Measurements from ENCODE around the gene TGIF2LX.
"Not testable (repeated sequence)": the region's sequence is repeated elsewhere in the genome, so short reads cannot be mapped to it uniquely, and the experiment has no call there.

Gene TGIF2LX

DNA sequence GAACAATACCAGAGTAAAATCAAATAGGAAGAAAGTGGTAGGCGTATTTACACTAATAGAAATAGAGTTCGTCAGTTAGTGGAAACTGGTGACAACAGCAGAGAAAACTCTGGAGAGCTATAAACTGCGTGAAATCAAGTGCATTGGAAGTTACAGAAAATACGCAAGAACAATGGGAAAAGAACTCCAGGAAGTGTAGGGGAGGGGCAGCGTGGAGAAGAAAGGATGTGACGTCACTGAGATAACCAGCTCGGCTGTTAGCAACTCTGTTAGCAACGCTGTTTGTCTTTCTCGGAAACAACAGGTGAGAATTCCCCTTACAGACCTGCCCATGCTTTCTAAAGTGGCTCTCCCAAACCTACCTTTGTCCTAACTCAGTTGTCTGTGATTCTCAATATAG is at the start of gene TGIF2LX:
TGIF2LX (plus strand) TSS at position 244 of the 400 bp plus-strand sequence. CDS start 178 bp downstream, outside the sequence.
- not testable (repeated sequence) for DNase-seq (ENCODE audit: low read depth in 2 of 2)

DNA sequence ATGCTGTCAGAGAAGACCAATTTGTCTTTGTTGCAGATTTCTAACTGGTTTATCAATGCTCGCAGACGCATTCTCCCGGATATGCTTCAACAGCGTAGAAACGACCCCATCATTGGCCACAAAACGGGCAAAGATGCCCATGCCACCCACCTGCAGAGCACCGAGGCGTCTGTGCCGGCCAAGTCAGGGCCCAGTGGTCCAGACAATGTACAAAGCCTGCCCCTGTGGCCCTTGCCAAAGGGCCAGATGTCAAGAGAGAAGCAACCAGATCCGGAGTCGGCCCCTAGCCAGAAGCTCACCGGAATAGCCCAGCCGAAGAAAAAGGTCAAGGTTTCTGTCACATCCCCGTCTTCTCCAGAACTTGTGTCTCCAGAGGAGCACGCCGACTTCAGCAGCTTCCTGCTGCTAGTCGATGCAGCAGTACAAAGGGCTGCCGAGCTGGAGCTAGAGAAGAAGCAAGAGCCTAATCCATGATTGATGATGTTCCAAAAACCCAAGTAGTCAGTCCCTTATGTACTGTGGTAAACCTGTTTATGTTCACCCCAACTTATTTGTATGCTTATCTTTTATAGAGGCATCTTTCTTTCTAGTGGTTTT is 728 bp downstream of the TGIF2LX start:
- not testable (repeated sequence) for DNase-seq (ENCODE audit: low read depth in 2 of 2)

DNA sequence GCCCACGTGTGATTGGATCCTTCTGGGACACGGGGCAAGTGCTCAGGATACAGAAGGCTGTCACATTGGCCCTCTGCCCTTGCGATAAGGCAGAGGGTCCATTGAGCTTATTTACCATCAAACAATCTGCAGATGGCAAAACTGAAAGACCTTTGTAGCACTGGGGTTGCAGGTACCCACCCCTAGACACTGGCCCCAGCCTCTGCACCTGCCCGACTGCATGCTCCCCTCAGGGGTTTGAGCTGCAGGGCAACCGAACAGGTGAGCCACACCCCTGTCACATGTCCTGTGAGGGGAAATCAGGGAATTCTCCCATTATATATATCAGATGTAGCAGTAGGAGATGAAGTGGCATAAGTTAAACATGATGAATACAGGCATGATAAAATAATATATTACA is 21.4 kb downstream of the TGIF2LX start:
- DNase-seq (ENCODE audit: low read depth in 2 of 2): not testable (repeated sequence)

DNA sequence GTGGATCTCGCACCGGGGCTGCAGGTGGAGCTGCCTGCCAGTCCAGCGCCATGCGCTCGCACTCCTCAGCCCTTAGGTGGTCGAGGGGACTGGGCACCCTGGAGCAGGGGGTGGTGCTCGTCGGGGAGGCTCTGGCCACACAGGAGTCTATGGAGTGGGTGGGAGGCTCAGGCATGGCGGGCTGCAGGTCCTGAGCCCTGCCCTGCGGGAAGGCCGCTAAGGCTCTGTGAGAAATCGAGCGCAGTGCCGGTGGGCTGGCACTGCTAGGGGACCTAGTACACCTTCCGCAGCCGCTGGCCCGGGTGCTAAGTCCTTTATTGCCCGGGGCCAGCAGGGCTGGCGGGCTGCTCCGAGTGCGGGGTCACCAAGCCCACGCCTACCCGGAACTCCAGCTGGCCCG is 43.9 kb downstream of the TGIF2LX start:
- not testable (repeated sequence) for DNase-seq (ENCODE audit: low read depth in 2 of 2)
